Colonic mucosa (tissue), 4 donors: Measurements from ENCODE around the gene MME. TPM values are rescaled to one million over a fixed set of nuclear protein-coding genes. Genes with fewer than 3 reads are reported as not detected.

ENCODE experiments used
- DNase-seq: peaks from one replicate; pipeline ENCODE4 v3.0.0-alpha.2; 2020
- H3K27ac ChIP-seq: fragments of 200-600 bp; one replicate; pipeline ENCODE4 v1.8.0; 2021
- H3K27me3 ChIP-seq: fragments of 200-600 bp; one replicate; pipeline ENCODE4 v1.8.0; 2021
- H3K36me3 ChIP-seq: fragments of 200-600 bp; one replicate; pipeline ENCODE4 v1.8.0; 2021
- H3K4me1 ChIP-seq: fragments of 200-600 bp; one replicate; pipeline ENCODE4 v1.8.0; 2021; ENCODE audit warnings: mild to moderate bottlenecking
- H3K4me3 ChIP-seq: fragments of 200-600 bp; one replicate; pipeline ENCODE4 v1.8.0; 2021
- H3K9ac ChIP-seq, 2 donors: one replicate each; pipeline ENCODE4 v1.7.0; 2013; ENCODE audit warnings: control low read depth in 2 of 2, low read depth in 2 of 2, low read length in 2 of 2
- H3K9me3 ChIP-seq: fragments of 200-600 bp; one replicate; pipeline ENCODE4 v1.8.0; 2021
- intact Hi-C: fragments of 100-400 bp; cut with DNase I; formaldehyde crosslinking; loops from one replicate; pipeline ENCODE4 v1.14.1; 2022
- total RNA-seq, 2 donors: library from RNA; stranded (reverse); fragmentation: NEBNext Ultra II Directional in 1 of 2; extraction: Animal tissue kit (Norgen Biotek cat#: 25700) in 1 of 2; gene quantifications; one replicate each; pipeline ENCODE4 v1.2.1, GENCODE V29; 2021
- TF ChIP-seq, protein P1 (sequence below): fragments of 200-600 bp; IDR thresholded peaks from one replicate; pipeline ENCODE4 v1.8.0; 2022; ENCODE audit warnings: antibody characterized with exemption, mild to moderate bottlenecking
- donor health status: healthy.
- donor health status: DM: no; HTN: no; CAD: no.
- donor health status: DM: no; HTN: no; CAD: no.

MME gene
- total RNA-seq, 2 donors from 2014 or later, result 1.4 to 2.6 TPM

DNA sequence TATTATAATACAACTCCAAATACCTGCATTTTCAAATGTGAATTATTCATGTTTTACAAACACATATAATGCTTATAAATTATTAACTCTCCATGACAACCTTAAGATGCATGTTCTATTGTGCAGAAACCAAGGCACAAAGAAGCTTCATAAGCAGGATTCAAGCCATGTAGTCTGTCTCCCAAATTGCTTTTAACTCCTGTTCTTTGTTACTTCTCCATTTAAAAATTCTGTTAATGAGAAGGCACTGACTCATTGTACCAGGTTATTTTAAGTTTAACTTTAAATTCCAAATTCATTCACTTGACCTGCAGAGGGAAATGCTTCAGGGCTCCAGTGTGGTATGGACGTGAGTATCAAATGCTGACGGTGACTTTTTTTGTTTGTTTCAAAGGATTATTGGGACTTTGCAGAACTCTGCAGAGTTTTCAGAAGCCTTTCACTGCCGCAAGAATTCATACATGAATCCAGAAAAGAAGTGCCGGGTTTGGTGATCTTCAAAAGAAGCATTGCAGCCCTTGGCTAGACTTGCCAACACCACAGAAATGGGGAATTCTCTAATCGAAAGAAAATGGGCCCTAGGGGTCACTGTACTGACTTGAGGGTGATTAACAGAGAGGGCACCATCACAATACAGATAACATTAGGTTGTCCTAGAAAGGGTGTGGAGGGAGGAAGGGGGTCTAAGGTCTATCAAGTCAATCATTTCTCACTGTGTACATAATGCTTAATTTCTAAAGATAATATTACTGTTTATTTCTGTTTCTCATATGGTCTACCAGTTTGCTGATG is 100.0 kb downstream of the MME start:
- Histone ChIP-seq H3K27me3 (no peaks in the 10 kb centered on the region), H3K9ac (no peak overlapping the region), H3K36me3 (no peaks in the 10 kb centered on the region), H3K4me3 (no peak overlapping the region), H3K4me1 (no peaks in the 10 kb centered on the region), H3K9me3 (no peaks in the 10 kb centered on the region), H3K27ac (no peak overlapping the region)
- intact Hi-C loops, result no loop called here
- TF ChIP-seq, protein P1, sequence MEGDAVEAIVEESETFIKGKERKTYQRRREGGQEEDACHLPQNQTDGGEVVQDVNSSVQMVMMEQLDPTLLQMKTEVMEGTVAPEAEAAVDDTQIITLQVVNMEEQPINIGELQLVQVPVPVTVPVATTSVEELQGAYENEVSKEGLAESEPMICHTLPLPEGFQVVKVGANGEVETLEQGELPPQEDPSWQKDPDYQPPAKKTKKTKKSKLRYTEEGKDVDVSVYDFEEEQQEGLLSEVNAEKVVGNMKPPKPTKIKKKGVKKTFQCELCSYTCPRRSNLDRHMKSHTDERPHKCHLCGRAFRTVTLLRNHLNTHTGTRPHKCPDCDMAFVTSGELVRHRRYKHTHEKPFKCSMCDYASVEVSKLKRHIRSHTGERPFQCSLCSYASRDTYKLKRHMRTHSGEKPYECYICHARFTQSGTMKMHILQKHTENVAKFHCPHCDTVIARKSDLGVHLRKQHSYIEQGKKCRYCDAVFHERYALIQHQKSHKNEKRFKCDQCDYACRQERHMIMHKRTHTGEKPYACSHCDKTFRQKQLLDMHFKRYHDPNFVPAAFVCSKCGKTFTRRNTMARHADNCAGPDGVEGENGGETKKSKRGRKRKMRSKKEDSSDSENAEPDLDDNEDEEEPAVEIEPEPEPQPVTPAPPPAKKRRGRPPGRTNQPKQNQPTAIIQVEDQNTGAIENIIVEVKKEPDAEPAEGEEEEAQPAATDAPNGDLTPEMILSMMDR, result no peak
- no peak for DNase-seq

DNA sequence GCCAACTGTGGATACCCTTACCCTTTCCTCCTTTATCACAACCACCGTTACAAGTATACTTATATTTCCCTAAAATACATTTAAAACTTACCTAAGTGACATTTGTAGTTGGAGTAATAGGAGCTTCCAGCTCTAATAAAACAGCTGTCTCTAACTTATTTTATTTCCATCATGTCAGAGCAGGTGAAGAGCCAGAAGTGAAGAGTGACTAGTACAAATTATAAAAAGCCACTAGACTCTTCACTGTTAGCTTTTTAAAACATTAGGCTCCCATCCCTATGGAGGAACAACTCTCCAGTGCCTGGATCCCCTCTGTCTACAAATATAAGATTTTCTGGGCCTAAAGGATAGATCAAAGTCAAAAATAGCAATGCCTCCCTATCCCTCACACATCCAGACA is 102.3 kb downstream of the MME start:
- H3K9me3 ChIP-seq, result no peaks in the 10 kb centered on the region
- no peak overlapping the region for H3K9ac ChIP-seq
- no peak for DNase-seq
- H3K4me3 ChIP-seq, result no peak overlapping the region
- H3K27me3 ChIP-seq, result no peaks in the 10 kb centered on the region
- no peaks in the 10 kb centered on the region for H3K4me1 ChIP-seq
- H3K27ac ChIP-seq, result no peak overlapping the region
- TF ChIP-seq, protein P1, result no peak
- intact Hi-C loops, result no loop called here
- no peaks in the 10 kb centered on the region for H3K36me3 ChIP-seq

DNA sequence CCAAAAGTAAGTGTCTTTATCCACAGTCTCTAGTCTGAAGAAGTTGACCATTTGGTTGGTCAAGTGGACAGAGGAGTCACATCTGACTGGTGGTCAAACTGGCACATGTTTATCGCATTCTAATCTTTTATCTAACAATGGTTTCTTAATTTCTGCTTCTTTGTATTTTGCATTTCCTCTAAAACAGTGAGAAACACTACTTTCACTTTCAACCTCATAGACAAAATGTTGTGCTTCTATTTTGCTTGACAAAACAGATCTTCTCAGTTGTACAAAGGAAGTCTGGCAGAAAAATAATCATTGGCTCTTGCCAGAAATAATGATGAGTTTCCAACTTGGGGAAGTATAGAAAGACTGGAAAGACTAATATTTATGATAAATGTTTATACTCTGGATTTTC is 103.9 kb downstream of the MME start:
- TF ChIP-seq, protein P1, result no peak
- no peaks in the 10 kb centered on the region for H3K27me3 ChIP-seq
- intact Hi-C loops, result no loop called here
- H3K4me3 ChIP-seq, result no peak overlapping the region
- DNase-seq, result no peak
- H3K4me1 ChIP-seq, result no peaks in the 10 kb centered on the region
- H3K36me3 ChIP-seq, result no peaks in the 10 kb centered on the region
- H3K9me3 ChIP-seq, result no peaks in the 10 kb centered on the region
- no peak overlapping the region for H3K27ac ChIP-seq
- no peak overlapping the region for H3K9ac ChIP-seq

DNA sequence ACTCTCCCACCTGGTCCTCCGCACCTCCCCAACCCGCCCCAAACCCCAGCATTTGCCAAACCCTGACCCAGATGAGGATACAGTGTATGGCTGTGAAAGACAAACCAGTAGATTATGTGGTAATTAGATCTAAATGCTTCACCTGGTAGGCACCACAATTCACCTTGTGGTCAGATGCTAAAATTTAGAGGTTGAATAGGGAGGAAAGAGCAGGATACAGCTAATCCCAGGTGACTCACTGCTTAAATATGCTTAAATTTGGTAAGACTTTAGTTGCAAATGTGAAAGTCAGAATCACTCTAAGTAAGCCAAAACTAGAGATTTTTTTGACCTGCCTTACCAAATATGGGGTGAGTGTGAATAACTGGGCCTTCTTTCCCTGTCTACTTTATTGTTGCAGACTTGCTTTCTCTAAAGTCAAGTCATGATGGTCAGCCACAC is 105.5 kb downstream of the MME start:
- H3K9ac ChIP-seq, result no peak overlapping the region
- no peaks in the 10 kb centered on the region for H3K9me3 ChIP-seq
- TF ChIP-seq, protein P1, result no peak
- H3K4me1 ChIP-seq, result no peaks in the 10 kb centered on the region
- intact Hi-C loops, result no loop called here
- no peaks in the 10 kb centered on the region for H3K36me3 ChIP-seq
- H3K4me3 ChIP-seq, result no peak overlapping the region
- no peak overlapping the region for H3K27ac ChIP-seq
- no peak for DNase-seq
- H3K27me3 ChIP-seq, result no peaks in the 10 kb centered on the region

DNA sequence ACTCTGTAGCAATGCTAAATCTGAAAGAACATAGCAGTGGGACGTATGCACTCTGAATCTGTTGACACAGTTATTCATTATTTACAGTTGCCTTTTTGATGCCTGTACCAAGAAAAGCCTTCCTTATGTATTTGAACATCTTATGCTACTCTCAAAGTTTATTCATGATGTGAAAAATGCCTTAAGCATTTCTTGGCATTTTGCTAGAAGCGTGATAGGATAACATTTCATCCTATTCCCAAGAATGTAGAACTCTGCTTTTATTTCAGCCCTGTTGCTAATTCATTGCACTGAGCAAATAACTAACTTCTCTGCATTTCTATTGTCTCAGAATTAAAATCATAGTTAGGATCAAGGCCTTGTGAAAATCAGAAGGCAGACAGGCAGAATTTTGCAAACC is 107.9 kb downstream of the MME start:
- Histone ChIP-seq H3K9me3 (no peaks in the 10 kb centered on the region), H3K27ac (no peak overlapping the region), H3K9ac (no peak overlapping the region), H3K4me3 (no peak overlapping the region), H3K36me3 (no peaks in the 10 kb centered on the region), H3K4me1 (no peaks in the 10 kb centered on the region), H3K27me3 (no peaks in the 10 kb centered on the region)
- TF ChIP-seq, protein P1, result no peak
- intact Hi-C loops, result no loop called here
- no peak for DNase-seq
